IMR-90 (cell line): ENCODE measurements around the gene S100A1. TPM values are rescaled to one million over a fixed set of nuclear protein-coding genes. Genes with fewer than 3 reads are reported as not detected.

Experiments
- ATAC-seq: fragments of 200-7000 bp; cut with Tn5 transposase; 2 replicates; pipeline ENCODE4 v1.9.1; 2020; ENCODE audit warnings: low read depth, mild to moderate bottlenecking, moderate library complexity
- BruUV-seq: library from RNA; stranded (reverse); fragments of 400-500 nt; replicated peaks from 2 replicates; lab custom pipeline; 2021; lab: Mats Ljungman, UMichigan
- CTCF ChIA-PET: fragments of 300-600 bp; formaldehyde crosslinking; extraction: SDS; loops from one replicate; lab custom pipeline; 2021; ENCODE audit warnings: antibody characterized with exemption; lab: Yijun Ruan, JAX
- POLR2A ChIA-PET: fragments of 300-600 bp; sonication (Branson Sonifier 250); formaldehyde crosslinking; loops from one replicate; lab custom pipeline; 2022; ENCODE audit warnings: antibody characterized with exemption; ENCODE audit not compliant: unreplicated experiment; lab: Charles Lee
- DNase-seq: peaks from one replicate; pipeline ENCODE4 v3.0.0; 2013
- H2AFZ ChIP-seq: replicated peaks from 2 replicates; pipeline ENCODE3; 2013; ENCODE audit warnings: low read length, mild to moderate bottlenecking; ENCODE audit not compliant: poor library complexity
- H2AK5ac ChIP-seq: 2 replicates; pipeline ENCODE4 v1.6.1; 2013; ENCODE audit warnings: low read depth, low read length, inconsistent platforms
- H2AK9ac ChIP-seq: replicated peaks from 2 replicates; pipeline ENCODE3; 2013; ENCODE audit warnings: mild to moderate bottlenecking, low read depth, low read length, moderate library complexity; ENCODE audit not compliant: poor library complexity
- H2BK120ac ChIP-seq: 2 replicates; pipeline ENCODE4 v1.6.1; 2013; ENCODE audit warnings: low read depth, low read length, inconsistent platforms
- H2BK15ac ChIP-seq: 3 replicates; pipeline ENCODE4 v1.6.1; 2013; ENCODE audit warnings: low read depth, low read length, inconsistent platforms
- H2BK20ac ChIP-seq: 2 replicates; pipeline ENCODE4 v1.6.1; 2013; ENCODE audit warnings: low read depth, mild to moderate bottlenecking, inconsistent platforms, low read length, moderate library complexity
- H2BK5ac ChIP-seq: 2 replicates; pipeline ENCODE4 v1.6.1; 2013; ENCODE audit warnings: mild to moderate bottlenecking, low read depth, low read length, inconsistent platforms; ENCODE audit not compliant: poor library complexity, severe bottlenecking
- H3K14ac ChIP-seq: replicated peaks from 2 replicates; pipeline ENCODE4 v1.6.1; 2013; ENCODE audit warnings: low read depth, low read length, inconsistent platforms
- H3K18ac ChIP-seq: 2 replicates; pipeline ENCODE4 v1.6.1; 2013; ENCODE audit warnings: low read depth, low read length, control low read depth
- H3K23ac ChIP-seq: 2 replicates; pipeline ENCODE4 v1.6.1; 2013; ENCODE audit warnings: low read depth, low read length, inconsistent platforms
- H3K27ac ChIP-seq: 2 replicates; pipeline ENCODE4 v1.5.1; 2013; ENCODE audit warnings: mild to moderate bottlenecking, control low read depth, low read length; ENCODE audit not compliant: insufficient read depth
- H3K27me3 ChIP-seq: 2 replicates; pipeline ENCODE4 v1.6.1; 2013; ENCODE audit warnings: low read length; ENCODE audit not compliant: control insufficient read depth, insufficient read depth
- H3K36me3 ChIP-seq: 2 replicates; pipeline ENCODE4 v1.6.1; 2013; ENCODE audit warnings: low read length, mixed read lengths; ENCODE audit not compliant: control insufficient read depth, insufficient read depth
- H3K4ac ChIP-seq: 2 replicates; pipeline ENCODE4 v1.6.1; 2013; ENCODE audit warnings: low read depth, low read length, inconsistent platforms
- H3K4me1 ChIP-seq: 2 replicates; pipeline ENCODE4 v1.6.1; 2013; ENCODE audit warnings: low read length, mixed read lengths; ENCODE audit not compliant: control insufficient read depth, insufficient read depth
- H3K4me2 ChIP-seq: 2 replicates; pipeline ENCODE4 v1.6.1; 2013; ENCODE audit warnings: low read depth, mild to moderate bottlenecking, control low read depth, low read length, moderate library complexity
- H3K4me3 ChIP-seq: 2 replicates; pipeline ENCODE4 v1.5.1; 2013; ENCODE audit warnings: low read depth, mild to moderate bottlenecking, control low read depth, low read length, moderate library complexity; ENCODE audit not compliant: insufficient read depth
- H3K56ac ChIP-seq: 2 replicates; pipeline ENCODE4 v1.6.1; 2013; ENCODE audit warnings: low read length, inconsistent platforms; ENCODE audit not compliant: insufficient read depth; ENCODE audit errors: extremely low read depth
- H3K79me1 ChIP-seq, 2 experiments: 2 replicates each; pipeline ENCODE4 v1.6.1; 2013; ENCODE audit warnings: low read length in 2 of 2, inconsistent platforms in 1 of 2, low read depth in 1 of 2
- H3K9ac ChIP-seq: 2 replicates; pipeline ENCODE4 v1.6.1; 2013; ENCODE audit warnings: low read depth, low read length, control low read depth
- H3K9me1 ChIP-seq: 2 replicates; pipeline ENCODE4 v1.6.1; 2013; ENCODE audit warnings: low read length, inconsistent platforms; ENCODE audit not compliant: insufficient read depth
- H3K9me3 ChIP-seq: 2 replicates; pipeline ENCODE4 v1.6.1; 2013; ENCODE audit warnings: low read length; ENCODE audit not compliant: control insufficient read depth, insufficient read depth
- H4K20me1 ChIP-seq: 2 replicates; pipeline ENCODE4 v1.6.1; 2013; ENCODE audit warnings: low read length, inconsistent platforms; ENCODE audit not compliant: insufficient read depth
- H4K5ac ChIP-seq: 2 replicates; pipeline ENCODE4 v1.6.1; 2013; ENCODE audit warnings: mild to moderate bottlenecking, low read depth, low read length, control low read depth
- H4K8ac ChIP-seq, 2 experiments: 2 replicates each; pipeline ENCODE4 v1.6.1; 2013; ENCODE audit warnings: low read depth in 2 of 2, low read length in 2 of 2, control low read depth in 1 of 2, inconsistent platforms in 1 of 2
- H4K91ac ChIP-seq: 2 replicates; pipeline ENCODE4 v1.6.1; 2013; ENCODE audit warnings: low read depth, low read length, inconsistent platforms; ENCODE audit not compliant: insufficient read depth
- POLR2A ChIP-seq: IDR thresholded peaks from 2 replicates; pipeline ENCODE4 v1.6.1; 2012; ENCODE audit warnings: mild to moderate bottlenecking, low read depth, low read length
- RFX5 ChIP-seq: IDR thresholded peaks from 2 replicates; pipeline ENCODE4 v1.8.0; 2012; ENCODE audit warnings: low read depth, mild to moderate bottlenecking, low read length, moderate library complexity
- WGBS, 2 experiments: methylation state at CpG; one replicate each; pipeline versions ENCODE4 v1.1.5 to v1.1.7; 2013; ENCODE audit warnings: missing lambda C conversion rate in 2 of 2; ENCODE audit not compliant: insufficient read length in 1 of 2; ENCODE audit errors: extremely low coverage in 2 of 2; 5-methylcytosine and 5-hydroxymethylcytosine counted together
- dilution Hi-C: fragments of 300-500 bp; cut with HindIII; formaldehyde crosslinking; loops from one replicate; pipeline ENCODE4 v1.14.3; 2018; ENCODE audit warnings: low sequenced_read_pairs; ENCODE audit not compliant: unreplicated experiment
- in situ Hi-C: fragments of 300-500 bp; cut with MboI; formaldehyde crosslinking; loops from 3 replicates; pipeline ENCODE4 v1.14.3; 2019; ENCODE audit warnings: low sequenced_read_pairs, inconsistent platforms, mixed read lengths
- intact Hi-C: fragments of 100-400 bp; cut with micrococcal nuclease; formaldehyde crosslinking; loops from 2 replicates; pipeline ENCODE4 v1.10.0; 2022
- polyA plus RNA-seq, 3 experiments: library from polyadenylated mRNA; depleted of rRNA; stranded (reverse); fragments of >200 nt; gene quantifications; 2 replicates each; pipeline ENCODE4 v1.2.3, GENCODE V29; 2012; ENCODE audit warnings: low replicate concordance in 1 of 3
- total RNA-seq: library from RNA; depleted of rRNA; stranded (reverse); fragments of >200 nt; gene quantifications from 2 replicates; pipeline ENCODE4 v1.2.3, GENCODE V29; 2012

The S100A1 gene
- total and polyA plus RNA-seq, 2 of the 4 experiments (the other 2 are of a cell fraction) = 0.18 to 0.29 TPM

DNA sequence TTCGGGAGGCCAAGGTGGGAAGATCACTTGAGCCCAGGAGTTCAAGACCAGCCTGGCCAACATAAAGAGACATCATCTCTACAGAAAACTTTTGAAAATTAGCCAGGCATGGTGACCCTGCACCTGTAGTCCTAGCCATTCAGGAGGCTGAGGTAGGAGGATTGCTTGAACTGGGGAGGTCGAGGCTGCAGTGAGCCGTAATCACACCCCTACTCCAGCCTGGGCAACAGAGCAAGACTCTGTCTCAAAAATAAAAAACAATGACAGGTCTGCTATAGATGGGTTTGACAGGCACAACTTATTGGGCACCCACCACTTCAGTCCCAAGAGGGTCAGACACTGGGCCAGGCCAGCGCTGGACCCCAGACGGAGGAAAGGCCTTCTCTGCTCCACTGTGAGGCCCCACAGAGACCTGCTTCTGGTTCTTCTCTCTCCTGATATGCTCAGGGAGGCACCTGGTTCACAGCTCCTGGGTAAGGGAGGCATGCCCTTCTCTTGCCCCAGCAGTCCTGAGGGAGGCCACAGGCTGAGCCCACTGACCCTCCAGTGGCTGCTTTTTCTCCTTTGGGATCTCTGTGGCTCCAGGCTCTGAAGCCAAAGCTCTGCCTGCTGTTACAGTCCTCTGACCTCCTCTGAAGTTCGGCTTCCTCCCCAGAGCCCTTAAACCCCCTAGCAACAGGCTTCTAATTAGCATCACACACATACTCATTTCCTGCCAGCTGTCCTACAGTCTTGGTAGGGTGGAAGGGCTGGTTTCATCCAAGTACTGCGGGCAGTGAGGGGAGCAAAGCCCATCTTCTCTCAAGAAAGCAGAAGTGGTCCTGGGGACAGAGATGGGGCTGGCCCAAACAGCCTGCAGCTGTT is 29.7 kb upstream of the S100A1 start:
- Histone ChIP-seq H2AFZ (peak overlapping the region; percentile 68), H3K23ac (no peak overlapping the region)
- in situ Hi-C loops = no loop called here

More for the DNA sequence above, 29.7 kb upstream of the S100A1 start:
- POLR2A ChIA-PET = no interaction called here
- no peaks in the 10 kb centered on the region for H3K36me3 ChIP-seq
- DNase-seq = peak; percentile 78
- no peak overlapping the region for H2BK15ac ChIP-seq
- CTCF ChIA-PET = interaction anchor here (1.0 kb wide), 1 partner anchor 26 kb away, joined by 3 read pairs; no protein-coding TSS in a partner anchor
- WGBS, 2 experiments = no CpG with 5 or more reads among the region's 7 CpGs
- peak overlapping the region; percentile 14; the same call in 1 of the 2 replicates for H4K5ac ChIP-seq
- no TSS peak for BruUV-seq
- H3K4me2 ChIP-seq = no peak overlapping the region
- H2AK9ac ChIP-seq = peak overlapping the region; percentile 56
- peaks cover 2 to 12% of the 10 kb centered on the region in 2 experiments; a peak in 2 of 4 replicates for H3K79me1 ChIP-seq
- H3K27ac ChIP-seq = 0 out of 2 replicates have a peak overlapping the region, but pooled peaks have one; percentile 0
- TF ChIP-seq POLR2A (no peak), RFX5 (peak; percentile 64; the same call in 1 of the 2 replicates)
- H2BK5ac ChIP-seq = peak overlapping the region; percentile 27
- H3K4me1 ChIP-seq = peaks cover 8% of the 10 kb centered on the region
- H4K91ac ChIP-seq = peak overlapping the region; percentile 44; the same call in 1 of the 2 replicates
- H2AK5ac ChIP-seq = peak overlapping the region; percentile 47
- H3K9me1 ChIP-seq = no peaks in the 10 kb centered on the region; the same call in none of the 2 replicates
- no peak overlapping the region for H3K56ac ChIP-seq
- no peaks in the 10 kb centered on the region for H3K27me3 ChIP-seq
- no peaks in the 10 kb centered on the region for H3K9me3 ChIP-seq
- peak; percentile 79 for ATAC-seq
- no peaks in the 10 kb centered on the region for H4K20me1 ChIP-seq
- peak overlapping the region in 1 of 2 experiments; percentile 41; a peak in 1 of 4 replicates for H4K8ac ChIP-seq
- dilution Hi-C loops (no loop called here), intact Hi-C loops (no loop called here)
- no peak overlapping the region for H3K4me3 ChIP-seq
- H3K18ac ChIP-seq = no peak overlapping the region
- H3K4ac ChIP-seq = peak overlapping the region; percentile 33; the same call in 1 of the 2 replicates
- peak overlapping the region; percentile 56; the same call in 1 of the 2 replicates for H3K14ac ChIP-seq
- peak overlapping the region; percentile 1; the same call in 1 of the 2 replicates for H2BK20ac ChIP-seq
- no peak overlapping the region for H3K9ac ChIP-seq
- no peak overlapping the region for H2BK120ac ChIP-seq
